ENCODE data around the gene CENPV.
"Not testable (repeated sequence)": the region's sequence is repeated elsewhere in the genome, so short reads cannot be mapped to it uniquely, and the experiment has no call there.

Gene CENPV

DNA sequence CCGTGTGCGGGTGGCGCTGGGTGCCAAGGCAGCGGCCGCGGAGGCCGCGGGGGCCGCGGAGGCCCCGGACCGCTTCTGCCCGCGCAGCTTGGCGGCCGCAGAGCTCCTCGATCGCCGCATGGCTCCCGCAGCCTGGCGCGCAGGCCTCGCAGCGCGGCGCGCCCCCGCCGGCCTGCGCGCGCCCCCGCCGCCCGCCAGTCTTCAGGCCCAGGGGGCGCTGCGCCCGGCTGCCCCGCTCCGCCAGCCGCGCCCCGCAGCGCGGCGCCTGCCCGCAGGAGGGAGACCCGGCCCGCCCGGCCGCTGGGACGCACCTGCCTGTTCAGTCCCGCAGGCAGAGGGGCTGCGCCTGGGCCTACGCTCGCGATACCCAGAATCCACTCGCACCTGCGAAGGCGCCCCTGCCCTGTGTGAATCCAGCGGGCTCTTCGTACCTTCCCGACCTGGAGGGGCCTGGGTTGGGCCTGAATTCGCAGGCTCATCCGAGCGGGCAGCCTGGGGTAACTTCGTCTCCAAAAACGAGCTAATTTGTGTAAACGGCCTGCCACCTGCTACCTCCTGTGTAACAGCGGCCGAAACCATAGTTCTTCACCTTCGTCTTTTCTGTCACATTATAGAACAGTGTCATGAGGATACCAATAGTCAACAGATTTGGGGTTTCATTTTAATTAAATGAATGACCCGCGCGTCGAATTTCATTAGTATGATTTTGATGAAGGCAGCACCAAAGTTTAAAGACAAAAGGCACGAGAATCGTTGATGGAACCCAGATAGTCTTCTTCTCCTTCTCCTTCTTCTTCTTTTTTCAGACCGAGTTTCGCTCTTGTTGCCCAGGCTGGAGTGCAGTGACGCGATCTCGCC lies at the start of gene CENPV:
CENPV (minus strand) TSS at position 153 of the 858 bp plus-strand sequence; CDS start at position 120, 33 bp downstream.
- DNase-seq (ENCODE audit: extremely low spot score), result peak; percentile 85
- ChIA-PET POLR2A (interaction anchor here (1.4 kb wide), 2 partner anchors 11 to 27 kb away, joined by 5 to 13 read pairs; partner anchors contain the start of gene UBB), CTCF (interaction anchor here (0.6 to 11.0 kb wide), 18 partner anchors 11 to 169 kb away, joined by 3 to 112 read pairs (median 4); partner anchors contain the start of gene TRPV2)
- TF ChIP-seq, protein P1, sequence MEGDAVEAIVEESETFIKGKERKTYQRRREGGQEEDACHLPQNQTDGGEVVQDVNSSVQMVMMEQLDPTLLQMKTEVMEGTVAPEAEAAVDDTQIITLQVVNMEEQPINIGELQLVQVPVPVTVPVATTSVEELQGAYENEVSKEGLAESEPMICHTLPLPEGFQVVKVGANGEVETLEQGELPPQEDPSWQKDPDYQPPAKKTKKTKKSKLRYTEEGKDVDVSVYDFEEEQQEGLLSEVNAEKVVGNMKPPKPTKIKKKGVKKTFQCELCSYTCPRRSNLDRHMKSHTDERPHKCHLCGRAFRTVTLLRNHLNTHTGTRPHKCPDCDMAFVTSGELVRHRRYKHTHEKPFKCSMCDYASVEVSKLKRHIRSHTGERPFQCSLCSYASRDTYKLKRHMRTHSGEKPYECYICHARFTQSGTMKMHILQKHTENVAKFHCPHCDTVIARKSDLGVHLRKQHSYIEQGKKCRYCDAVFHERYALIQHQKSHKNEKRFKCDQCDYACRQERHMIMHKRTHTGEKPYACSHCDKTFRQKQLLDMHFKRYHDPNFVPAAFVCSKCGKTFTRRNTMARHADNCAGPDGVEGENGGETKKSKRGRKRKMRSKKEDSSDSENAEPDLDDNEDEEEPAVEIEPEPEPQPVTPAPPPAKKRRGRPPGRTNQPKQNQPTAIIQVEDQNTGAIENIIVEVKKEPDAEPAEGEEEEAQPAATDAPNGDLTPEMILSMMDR (IDR thresholded peaks at IDR 0.05; ENCODE audit: control extremely low read depth, extremely low read depth, low read depth, missing control alignments), result peak; percentile 67

DNA sequence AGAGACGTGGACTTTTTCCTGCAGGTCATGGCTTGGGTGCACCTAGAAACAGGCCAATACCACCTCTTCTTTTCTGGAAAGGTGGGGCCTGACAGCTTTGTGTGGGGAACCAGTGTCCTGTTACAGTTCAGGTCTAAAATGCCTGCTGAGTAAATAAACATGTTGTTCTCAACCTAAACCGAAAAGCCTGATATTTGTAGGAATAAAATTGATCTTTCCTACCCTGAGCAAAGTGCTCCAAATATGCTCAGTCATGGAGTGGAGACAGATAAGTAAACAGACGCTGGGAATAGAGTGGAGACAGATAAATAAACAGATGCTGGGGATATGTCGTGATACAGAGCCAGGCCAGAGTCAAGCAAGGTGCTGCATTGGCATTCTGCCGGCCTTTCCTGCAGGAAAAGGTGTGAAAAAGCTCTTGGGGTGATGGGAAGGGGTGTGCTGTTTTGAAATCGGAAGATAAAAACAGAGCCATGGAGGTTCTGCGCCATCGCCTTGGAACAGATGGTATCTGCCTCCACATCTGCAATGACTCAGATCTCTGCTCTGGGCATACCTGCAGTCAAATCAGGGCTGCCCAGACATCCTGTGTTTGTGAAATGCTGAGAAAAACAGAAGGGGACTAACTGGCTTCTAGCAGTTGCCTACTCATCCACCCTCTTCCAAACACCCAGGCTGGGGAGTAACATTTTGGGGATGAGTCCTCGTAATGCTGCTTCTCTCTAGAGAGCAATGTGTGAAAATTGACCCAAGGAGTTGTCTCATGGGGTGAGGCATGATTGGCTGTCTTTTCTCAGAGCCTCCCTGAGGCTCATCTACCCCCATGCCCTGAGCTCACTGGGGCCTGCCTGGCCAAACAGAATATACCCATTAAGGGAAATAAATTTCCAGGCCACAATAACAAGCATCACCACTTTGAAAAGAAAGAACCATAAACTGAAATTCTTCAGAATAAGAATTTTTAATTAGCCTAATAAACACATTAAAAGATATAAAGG lies 45.3 kb upstream of the CENPV start:
- POLR2A ChIA-PET, result no interaction called here
- DNase-seq (ENCODE audit: extremely low spot score), result no peak
- TF ChIP-seq, protein P1 (IDR thresholded peaks at IDR 0.05; ENCODE audit: control extremely low read depth, extremely low read depth, low read depth, missing control alignments), result no peak
- CTCF ChIA-PET, result no interaction called here

DNA sequence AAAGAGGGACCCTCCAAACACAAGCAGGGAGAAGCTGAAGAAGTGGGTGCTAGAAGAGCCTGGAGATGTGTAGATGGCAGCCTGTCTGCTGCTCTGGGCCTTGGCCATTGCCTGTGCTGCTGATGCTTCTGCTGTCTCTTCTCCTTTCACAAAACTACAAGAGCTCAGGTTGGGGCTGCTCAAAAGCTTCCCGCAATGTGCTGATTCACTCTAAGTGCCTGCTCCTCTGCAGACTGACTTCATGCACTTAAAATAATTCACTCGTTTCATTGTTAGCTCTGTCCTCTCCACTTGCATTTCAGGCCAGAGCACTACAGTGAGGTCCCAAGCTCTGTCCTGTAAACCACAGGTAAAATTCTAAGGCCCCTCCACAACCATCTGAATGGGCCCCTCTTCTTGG lies 43.4 kb upstream of the CENPV start:
- ChIA-PET CTCF (interaction anchor here (1.1 kb wide), 1 partner anchor 20 kb away, joined by 3 read pairs; no protein-coding TSS in a partner anchor), POLR2A (interaction anchor here (1.0 kb wide), 1 partner anchor 16 kb away, joined by 3 read pairs; the partner anchor contains the start of gene UBB)
- DNase-seq (ENCODE audit: extremely low spot score), result not testable (repeated sequence)

DNA sequence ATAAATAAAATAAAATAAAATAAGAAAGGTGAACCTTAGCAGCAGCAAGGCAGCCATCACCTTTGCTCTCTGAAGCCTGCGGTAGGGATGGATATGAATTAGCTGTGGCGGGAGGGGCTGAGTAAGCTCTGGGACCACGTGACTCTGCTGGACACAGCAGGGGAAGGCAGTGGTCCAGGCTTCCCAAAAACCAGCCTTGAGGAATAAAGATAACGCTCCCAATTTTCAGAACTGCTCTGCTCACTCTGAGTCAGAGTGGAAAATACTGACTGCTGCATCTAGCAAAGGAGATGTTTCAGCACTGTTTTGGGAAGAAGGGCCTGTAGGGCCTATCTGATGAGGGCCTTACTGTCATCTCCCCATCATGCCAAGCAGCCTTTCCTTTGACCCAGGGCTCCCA lies 42.6 kb upstream of the CENPV start:
- ChIA-PET POLR2A (interaction anchor here (1.0 kb wide), 1 partner anchor 15 kb away, joined by 3 read pairs; the partner anchor contains the start of gene UBB), CTCF (interaction anchor here (2.2 kb wide), 1 partner anchor 19 kb away, joined by 8 read pairs; the partner anchor contains the start of gene TRPV2)
- not testable (repeated sequence) for DNase-seq (ENCODE audit: extremely low spot score)

DNA sequence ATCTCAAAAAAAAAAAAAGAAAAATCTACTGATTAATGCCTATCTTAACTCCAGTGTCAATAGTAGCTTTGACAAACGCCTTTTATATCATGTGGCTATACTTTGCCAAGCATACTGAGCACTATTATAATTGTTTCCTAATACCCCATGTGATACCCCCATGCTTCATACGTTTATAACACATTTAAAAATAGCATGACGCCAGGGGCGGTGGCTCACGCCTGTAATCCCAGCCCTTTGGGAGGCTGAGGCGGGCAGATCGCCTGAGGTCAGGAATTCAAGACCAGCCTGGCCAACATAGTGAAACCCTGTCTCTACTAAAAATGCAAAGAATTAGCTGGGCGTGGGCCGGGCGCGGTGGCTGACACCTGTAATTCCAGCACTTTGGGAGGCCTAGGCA lies 39.2 kb upstream of the CENPV start:
- POLR2A ChIA-PET; CTCF ChIA-PET; DNase-seq (ENCODE audit: extremely low spot score): not testable (repeated sequence)

- CTCF ChIA-PET, result no interaction called here
- DNase-seq (ENCODE audit: extremely low spot score), result no peak
- POLR2A ChIA-PET, result no interaction called here
- TF ChIP-seq, protein P1 (IDR thresholded peaks at IDR 0.05; ENCODE audit: control extremely low read depth, extremely low read depth, low read depth, missing control alignments), result no peak
These were observed 38.2 kb upstream of the CENPV start for GRCh38 chr17:16391451-16391850.

DNA sequence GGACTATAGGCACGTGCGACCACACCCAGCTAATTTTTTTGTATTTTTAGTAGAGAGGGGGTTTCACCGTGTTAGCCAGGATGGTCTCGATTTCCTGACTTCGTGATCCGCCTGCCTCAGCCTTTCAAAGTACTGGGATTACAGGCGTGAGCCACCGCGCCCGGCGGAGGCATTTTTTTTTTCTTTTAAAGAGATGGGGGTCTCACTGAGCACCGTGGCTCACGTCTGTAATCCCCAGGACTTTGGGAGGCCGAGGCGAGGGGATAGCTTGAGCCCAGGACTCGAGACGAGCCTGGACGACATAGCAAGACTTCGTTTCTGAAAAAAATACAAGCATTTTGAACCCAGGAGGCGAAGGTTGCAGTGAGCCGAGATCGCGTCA lies 32.8 kb upstream of the CENPV start:
- DNase-seq (ENCODE audit: extremely low spot score); POLR2A ChIA-PET: not testable (repeated sequence)
- CTCF ChIA-PET, result interaction anchor here (0.6 to 2.1 kb wide), 8 partner anchors 24 to 55 kb away, joined by 3 to 19 read pairs (median 4); partner anchors contain the start of genes CENPV and TRPV2

DNA sequence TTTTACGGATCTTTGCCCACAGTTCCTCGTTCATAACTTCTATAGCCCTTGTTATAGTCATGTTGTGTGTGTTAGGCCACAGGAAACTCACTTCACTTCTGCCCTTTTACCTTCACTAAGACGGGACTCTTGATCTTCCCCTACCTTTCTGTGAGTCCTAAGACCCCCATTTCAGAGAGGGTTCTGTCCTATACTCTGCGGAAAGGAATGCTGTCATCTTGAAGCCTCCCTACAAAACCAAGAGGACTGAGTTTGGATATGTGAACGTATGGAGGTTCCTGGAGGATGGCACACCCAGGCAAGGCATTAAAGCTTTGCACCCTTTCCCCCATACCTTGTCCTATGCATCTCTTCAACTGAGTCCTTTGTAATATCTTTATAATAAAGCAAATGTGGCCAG lies 31.3 kb upstream of the CENPV start:
- TF ChIP-seq, protein P1 (IDR thresholded peaks at IDR 0.05; ENCODE audit: control extremely low read depth, extremely low read depth, low read depth, missing control alignments), result no peak
- ChIA-PET CTCF (interaction anchor here (0.7 to 2.1 kb wide), 5 partner anchors 17 to 69 kb away, joined by 3 to 19 read pairs (median 5); partner anchors contain the start of gene TRPV2), POLR2A (interaction anchor here (1.0 kb wide), 2 partner anchors 24 to 54 kb away, joined by 3 to 7 read pairs; no protein-coding TSS in a partner anchor)
- no peak for DNase-seq (ENCODE audit: extremely low spot score)

All from GM10248 (cell line).